Upper lobe of left lung (tissue), 6 donors: ENCODE measurements around the gene S100A6. TPM values are rescaled to one million over a fixed set of nuclear protein-coding genes. Genes with fewer than 3 reads are reported as not detected.

Experiments
- ATAC-seq, 2 donors: fragments of 200-7000 bp; cut with Tn5 transposase; one replicate each; pipeline ENCODE4 v1.9.1; 2022; ENCODE audit warnings: mild to moderate bottlenecking in 2 of 2, moderate library complexity in 2 of 2; ENCODE audit not compliant: low FRiP score in 2 of 2
- DNase-seq, 2 donors: peaks; one replicate each; pipeline ENCODE4 v3.0.0-alpha.2; 2019 to 2020
- H3K27ac ChIP-seq, 4 donors: fragments of 200-600 bp; sonication (generic); one replicate each; pipeline ENCODE4 v1.5.1; 2016 to 2019
- H3K27me3 ChIP-seq, 4 donors: fragments of 200-600 bp; sonication (generic); one replicate each; pipeline ENCODE4 v1.5.1; 2017 to 2019
- H3K36me3 ChIP-seq, 4 donors: fragments of 200-600 bp; sonication (generic); one replicate each; pipeline ENCODE4 v1.5.1; 2016 to 2019
- H3K4me1 ChIP-seq, 4 donors: fragments of 200-600 bp; sonication (generic); one replicate each; pipeline ENCODE4 v1.5.1; 2018 to 2019
- H3K4me3 ChIP-seq, 4 donors: fragments of 200-600 bp; sonication (generic); one replicate each; pipeline ENCODE4 v1.5.1; 2017 to 2019; ENCODE audit warnings: mild to moderate bottlenecking in 2 of 4, moderate library complexity in 1 of 4
- H3K9me3 ChIP-seq, 4 donors: fragments of 200-600 bp; sonication (generic); one replicate each; pipeline ENCODE4 v1.5.1; 2018 to 2019
- EP300 ChIP-seq, 4 donors: sonication (generic); formaldehyde crosslinking; IDR thresholded peaks; one replicate each; pipeline ENCODE4 v1.5.1; 2017; ENCODE audit warnings: antibody characterized with exemption in 4 of 4, control low read depth in 2 of 4
- POLR2A ChIP-seq, 4 donors: fragments of 450-650 bp; IDR thresholded peaks; one replicate each; pipeline ENCODE4 v1.5.1; 2016 to 2017; ENCODE audit warnings: antibody characterized with exemption in 4 of 4, mild to moderate bottlenecking in 2 of 4
- POLR2AphosphoS5 ChIP-seq, 2 donors: sonication (generic); formaldehyde crosslinking; IDR thresholded peaks; one replicate each; pipeline ENCODE4 v1.5.1; 2017; ENCODE audit warnings: antibody characterized with exemption in 2 of 2
- WGBS, 2 donors: methylation state at CpG; one replicate each; pipeline ENCODE4 v1.1.5; 2017 to 2018; 5-methylcytosine and 5-hydroxymethylcytosine counted together
- total RNA-seq, 6 donors: library from RNA; depleted of rRNA in 4 of 6; stranded (reverse); fragments of >200 nt in 4 of 6; gene quantifications; one replicate each; pipeline versions ENCODE4 v1.1.0 to v1.2.1, GENCODE V29; 2016 to 2021
- TF ChIP-seq, protein P1 (sequence below), 6 experiments: fragments of 450-650 bp in 4 of 6; fragments of 200-600 bp in 2 of 6; sonication (generic) in 2 of 6; IDR thresholded peaks; one replicate each; pipeline ENCODE4 v1.5.1; 2016 to 2019; ENCODE audit warnings: antibody characterized with exemption in 6 of 6
- donor health status: DM: no; HTN: no; CAD: no; lungs with moderate emphysema.
- donor health status: DM: no; HTN: yes; CAD: no; lungs with severe emphysema.

The S100A6 gene
- total RNA-seq, 6 donors from 2014 or later = 399 to 1,595 (median 925) TPM

DNA sequence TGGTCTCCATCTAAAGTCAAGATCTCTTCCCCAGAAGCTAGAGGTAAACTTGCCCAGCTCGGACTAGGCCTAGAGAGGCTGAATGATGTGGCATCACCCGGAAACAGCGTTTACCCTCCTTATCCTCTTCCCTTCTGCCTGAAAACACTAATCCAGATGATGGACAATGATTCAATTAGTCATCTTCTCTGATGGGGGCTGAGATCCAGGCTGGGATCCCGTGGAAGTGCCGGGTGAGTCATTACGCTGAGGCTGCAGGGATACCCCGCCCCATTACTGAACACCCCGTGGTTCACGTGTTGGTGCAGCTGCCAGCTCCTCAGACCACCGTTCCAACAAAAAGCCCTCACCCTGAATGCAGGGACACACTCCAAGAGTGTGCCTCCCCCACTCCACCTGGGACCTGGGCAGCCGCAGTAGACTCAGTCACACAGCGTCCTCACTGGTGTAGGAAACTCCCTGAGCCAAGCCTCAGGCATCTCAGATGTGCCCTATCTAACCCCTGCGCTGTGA, 2.0 kb downstream of the S100A6 start:
- ATAC-seq (peak; percentile 1 to 64), DNase-seq (peak in 1 of 2 donors; percentile 80)
- peak overlapping the region; percentile 98 to 100 (median 99) for H3K27ac ChIP-seq
- peak in 2 of 4 donors; percentile 16 to 21 for TF ChIP-seq POLR2A (IDR thresholded peaks at IDR 0.05)
- TF ChIP-seq POLR2AphosphoS5 (IDR thresholded peaks at IDR 0.05) = peak; percentile 45 to 66
- TF ChIP-seq, protein P1, sequence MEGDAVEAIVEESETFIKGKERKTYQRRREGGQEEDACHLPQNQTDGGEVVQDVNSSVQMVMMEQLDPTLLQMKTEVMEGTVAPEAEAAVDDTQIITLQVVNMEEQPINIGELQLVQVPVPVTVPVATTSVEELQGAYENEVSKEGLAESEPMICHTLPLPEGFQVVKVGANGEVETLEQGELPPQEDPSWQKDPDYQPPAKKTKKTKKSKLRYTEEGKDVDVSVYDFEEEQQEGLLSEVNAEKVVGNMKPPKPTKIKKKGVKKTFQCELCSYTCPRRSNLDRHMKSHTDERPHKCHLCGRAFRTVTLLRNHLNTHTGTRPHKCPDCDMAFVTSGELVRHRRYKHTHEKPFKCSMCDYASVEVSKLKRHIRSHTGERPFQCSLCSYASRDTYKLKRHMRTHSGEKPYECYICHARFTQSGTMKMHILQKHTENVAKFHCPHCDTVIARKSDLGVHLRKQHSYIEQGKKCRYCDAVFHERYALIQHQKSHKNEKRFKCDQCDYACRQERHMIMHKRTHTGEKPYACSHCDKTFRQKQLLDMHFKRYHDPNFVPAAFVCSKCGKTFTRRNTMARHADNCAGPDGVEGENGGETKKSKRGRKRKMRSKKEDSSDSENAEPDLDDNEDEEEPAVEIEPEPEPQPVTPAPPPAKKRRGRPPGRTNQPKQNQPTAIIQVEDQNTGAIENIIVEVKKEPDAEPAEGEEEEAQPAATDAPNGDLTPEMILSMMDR (IDR thresholded peaks at IDR 0.05) = no peak
- peak in 1 of 4 donors; percentile 65 for TF ChIP-seq EP300 (IDR thresholded peaks at IDR 0.05)
- peak overlapping the region; percentile 71 to 91 (median 87) for H3K4me3 ChIP-seq
- H3K27me3 ChIP-seq = no peaks in the 10 kb centered on the region
- peaks cover 0 to 11% (median 8%) of the 10 kb centered on the region in 4 donors for H3K36me3 ChIP-seq
- H3K9me3 ChIP-seq = no peaks in the 10 kb centered on the region
- H3K4me1 ChIP-seq = peaks cover 39 to 52% (median 46%) of the 10 kb centered on the region in 4 donors
- 32 to 36% methylated on average over 12 to 13 of the region's 13 CpGs for WGBS, 2 donors

DNA sequence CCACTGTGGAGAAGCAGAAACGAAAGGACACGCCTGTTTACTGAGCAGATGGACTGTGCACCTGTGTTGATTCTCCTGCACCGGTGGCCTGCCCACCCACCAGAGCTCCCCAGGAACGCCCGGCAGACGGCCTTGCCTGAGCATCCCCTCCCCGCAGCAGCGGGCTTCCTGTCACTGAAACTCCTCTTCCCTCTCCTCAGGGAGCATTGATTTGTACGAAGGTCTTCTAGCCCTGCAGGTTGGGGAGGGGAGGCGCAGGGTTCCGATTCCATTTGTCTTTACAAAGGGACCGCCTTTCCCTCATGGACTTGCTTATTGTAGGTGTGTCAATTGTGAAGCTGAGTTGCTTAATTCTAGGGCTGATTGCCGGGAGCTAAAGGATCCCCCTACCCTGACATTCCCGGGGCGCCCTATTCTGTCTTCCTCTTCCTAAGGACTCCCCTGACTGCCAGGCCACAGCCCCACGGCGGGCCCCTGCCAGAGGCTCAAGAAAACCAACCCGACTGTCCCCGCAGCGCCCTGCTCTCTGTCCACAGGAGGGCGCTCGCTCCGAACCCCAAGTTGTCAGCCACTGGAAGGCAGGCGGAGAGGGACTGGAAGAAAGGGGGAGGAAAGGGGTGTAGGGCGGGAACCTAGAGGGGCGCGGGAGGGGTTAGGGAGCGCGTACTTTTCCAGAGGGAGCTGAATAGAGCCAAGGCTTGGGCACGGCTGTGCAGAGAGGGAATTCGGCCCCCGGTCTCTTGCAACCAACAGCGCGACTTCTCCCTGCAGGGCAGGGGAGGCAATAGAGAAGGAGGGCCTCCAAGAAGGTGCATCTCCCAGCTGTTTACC, 2.8 kb downstream of the S100A6 start:
- WGBS, 2 donors = 28 to 32% methylated on average over 32 to 34 of the region's 34 CpGs
- Histone ChIP-seq H3K27ac (peak overlapping the region; percentile 98 to 100 (median 99)), H3K27me3 (no peaks in the 10 kb centered on the region), H3K9me3 (no peaks in the 10 kb centered on the region), H3K4me1 (peaks cover 39 to 52% (median 46%) of the 10 kb centered on the region in 4 donors), H3K4me3 (peak overlapping the region; percentile 71 to 91 (median 87)), H3K36me3 (peaks cover 0 to 14% (median 8%) of the 10 kb centered on the region in 4 donors)
- ATAC-seq (peak; percentile 75 to 79), DNase-seq (peak; percentile 91 to 95)
- TF ChIP-seq POLR2AphosphoS5 (IDR thresholded peaks at IDR 0.05) (peak; percentile 56 to 71), POLR2A (IDR thresholded peaks at IDR 0.05) (peak in 1 of 4 donors; percentile 37), EP300 (IDR thresholded peaks at IDR 0.05) (no peak)
- TF ChIP-seq, protein P1 (IDR thresholded peaks at IDR 0.05) = peak; percentile 90 to 96 (median 93)

DNA sequence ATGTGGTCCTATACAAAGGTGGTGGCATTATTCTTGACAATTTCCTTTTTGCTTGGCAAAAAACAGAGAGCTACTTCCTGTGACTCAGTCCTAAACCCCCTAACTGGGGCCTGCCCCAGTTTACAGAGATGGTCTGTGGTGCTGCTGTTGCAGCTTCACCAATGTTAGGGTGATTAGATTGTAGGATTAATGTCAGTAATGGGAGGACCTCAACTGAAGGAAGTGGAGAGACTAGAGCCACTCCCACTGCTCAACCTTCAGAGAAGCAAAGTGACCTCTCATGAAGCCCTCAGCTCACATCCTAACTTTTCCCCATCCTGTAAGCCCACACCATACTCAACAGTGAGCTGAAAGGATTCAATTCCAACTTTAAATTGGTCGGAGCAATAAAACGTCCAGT, 3.6 kb downstream of the S100A6 start:
- Histone ChIP-seq H3K27me3 (no peaks in the 10 kb centered on the region), H3K36me3 (peaks cover 0 to 16% (median 8%) of the 10 kb centered on the region in 4 donors), H3K4me1 (peaks cover 38 to 50% (median 45%) of the 10 kb centered on the region in 4 donors), H3K9me3 (no peaks in the 10 kb centered on the region), H3K4me3 (no peak overlapping the region), H3K27ac (peak overlapping the region; percentile 98 to 100 (median 99))
- no peak for TF ChIP-seq POLR2A (IDR thresholded peaks at IDR 0.05)
- no peak for ATAC-seq
- WGBS, 2 donors = 79 to 83% methylated on average over 2 of the region's 2 CpGs
- DNase-seq = no peak

DNA sequence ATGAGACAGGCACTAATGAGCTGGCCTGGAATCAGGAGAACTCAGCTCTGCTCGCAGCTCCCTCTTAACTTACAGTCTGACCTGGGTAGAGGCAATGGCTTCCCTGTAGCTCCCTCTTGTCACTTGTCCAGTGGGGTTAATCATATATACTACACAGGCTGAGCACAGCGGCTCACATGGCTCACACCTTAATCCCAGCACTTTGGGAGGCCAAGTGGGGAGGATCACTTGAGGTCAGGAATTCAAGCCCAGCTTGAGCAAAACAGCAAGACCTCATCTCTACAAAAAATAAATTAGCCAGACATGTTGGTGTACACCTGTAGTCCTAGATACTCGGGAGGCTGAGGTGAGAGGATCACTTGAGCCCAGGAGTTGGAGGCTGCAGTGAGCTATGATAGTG, 4.2 kb downstream of the S100A6 start:
- TF ChIP-seq, protein P1 (IDR thresholded peaks at IDR 0.05) = no peak
- TF ChIP-seq POLR2AphosphoS5 (IDR thresholded peaks at IDR 0.05) (no peak), EP300 (IDR thresholded peaks at IDR 0.05) (no peak), POLR2A (IDR thresholded peaks at IDR 0.05) (no peak)
- 90 to 94% methylated on average over 3 of the region's 3 CpGs for WGBS, 2 donors
- DNase-seq (no peak), ATAC-seq (no peak)
- H3K4me3 ChIP-seq = no peak overlapping the region
- H3K4me1 ChIP-seq = peaks cover 36 to 46% (median 40%) of the 10 kb centered on the region in 4 donors
- H3K9me3 ChIP-seq = no peaks in the 10 kb centered on the region
- peaks cover 0 to 16% (median 8%) of the 10 kb centered on the region in 4 donors for H3K36me3 ChIP-seq
- no peaks in the 10 kb centered on the region for H3K27me3 ChIP-seq
- H3K27ac ChIP-seq = peak overlapping the region in 3 of 4 donors; percentile 98 to 100 (median 100)

DNA sequence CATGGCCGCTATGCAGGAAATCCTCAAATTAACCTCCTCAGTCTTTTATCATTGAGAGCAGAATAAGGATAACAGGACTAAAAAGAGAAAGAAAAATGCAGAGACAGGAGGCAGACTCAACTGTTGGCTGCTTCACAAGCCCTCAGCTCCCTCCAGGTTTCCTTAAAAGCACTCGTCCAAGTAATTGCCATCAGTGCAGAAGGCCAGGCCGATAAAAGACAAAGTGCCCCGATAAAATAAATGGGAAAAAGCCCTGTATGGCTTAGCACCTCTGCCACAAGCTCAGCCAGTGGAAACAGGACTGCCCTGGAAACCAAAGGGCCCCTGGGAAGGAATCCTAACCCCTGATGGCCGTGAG, 8.1 kb downstream of the S100A6 start:
- peaks cover 0 to 4% (median 0%) of the 10 kb centered on the region in 4 donors for H3K36me3 ChIP-seq
- TF ChIP-seq, protein P1 (IDR thresholded peaks at IDR 0.05) = no peak
- TF ChIP-seq POLR2AphosphoS5 (IDR thresholded peaks at IDR 0.05) (no peak), POLR2A (IDR thresholded peaks at IDR 0.05) (no peak)
- no peak for ATAC-seq
- no peaks in the 10 kb centered on the region for H3K27me3 ChIP-seq
- H3K4me1 ChIP-seq = peaks cover 12 to 25% (median 22%) of the 10 kb centered on the region in 4 donors
- H3K9me3 ChIP-seq = no peaks in the 10 kb centered on the region
- H3K4me3 ChIP-seq = no peak overlapping the region
- no peak overlapping the region for H3K27ac ChIP-seq
- no peak for DNase-seq
- 88 to 91% methylated on average over 5 of the region's 5 CpGs for WGBS, 2 donors
